ENCODE measurements around the gene CTBP1.

The CTBP1 gene

DNA sequence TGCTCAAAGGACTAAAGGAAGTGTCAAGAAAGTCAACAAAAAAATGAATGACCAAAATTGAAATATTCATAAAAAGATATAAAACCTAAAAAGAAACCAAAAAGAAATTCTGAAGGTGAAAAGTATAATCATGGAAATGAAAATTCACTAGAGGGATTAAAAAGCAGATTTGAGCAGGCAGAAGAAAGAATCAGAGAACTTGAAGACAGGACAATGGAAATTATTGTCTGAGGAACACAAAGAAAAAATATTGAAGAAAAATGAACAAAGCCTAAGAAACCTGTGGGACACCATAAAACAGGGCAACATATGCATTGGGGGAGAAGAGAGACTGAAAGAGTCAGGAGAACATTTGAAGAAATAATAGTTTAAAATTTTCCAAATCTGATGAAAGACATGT is 66.6 kb downstream of the CTBP1 start:
- no peak for TF ChIP-seq EP300 (IDR thresholded peaks at IDR 0.05; ENCODE audit: borderline replicate concordance)
- TF ChIP-seq, protein P1, sequence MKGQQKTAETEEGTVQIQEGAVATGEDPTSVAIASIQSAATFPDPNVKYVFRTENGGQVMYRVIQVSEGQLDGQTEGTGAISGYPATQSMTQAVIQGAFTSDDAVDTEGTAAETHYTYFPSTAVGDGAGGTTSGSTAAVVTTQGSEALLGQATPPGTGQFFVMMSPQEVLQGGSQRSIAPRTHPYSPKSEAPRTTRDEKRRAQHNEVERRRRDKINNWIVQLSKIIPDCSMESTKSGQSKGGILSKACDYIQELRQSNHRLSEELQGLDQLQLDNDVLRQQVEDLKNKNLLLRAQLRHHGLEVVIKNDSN (IDR thresholded peaks at IDR 0.05): no peak
- no peak for TF ChIP-seq NFIC (IDR thresholded peaks at IDR 0.05)
- TF ChIP-seq MAX (IDR thresholded peaks at IDR 0.05): no peak

DNA sequence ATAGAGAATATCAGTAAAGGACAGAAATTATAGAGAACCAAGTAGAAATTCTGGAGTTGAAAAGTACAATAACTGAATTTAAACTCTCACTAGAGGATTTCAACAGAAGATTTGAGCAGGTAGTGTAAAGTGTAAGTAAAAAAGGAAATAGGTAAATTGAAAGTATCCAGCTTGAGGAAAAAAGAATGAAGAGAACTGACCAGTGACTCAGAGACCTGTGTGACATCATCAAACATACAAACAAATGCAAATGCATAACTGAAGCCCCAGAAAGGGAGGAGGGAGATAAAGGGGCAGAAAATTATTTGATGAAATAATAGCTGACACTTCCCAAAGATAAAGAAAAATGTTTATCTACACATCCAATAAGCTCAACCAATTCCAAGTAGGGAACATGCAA is 68.3 kb downstream of the CTBP1 start:
- TF ChIP-seq TEAD4 (IDR thresholded peaks at IDR 0.05) (no peak), TAF1 (IDR thresholded peaks at IDR 0.05; ENCODE audit: low read depth) (no peak), CREB1 (IDR thresholded peaks at IDR 0.05; ENCODE audit: low read depth) (no peak), MAX (IDR thresholded peaks at IDR 0.05) (no peak), RAD21 (IDR thresholded peaks at IDR 0.05; ENCODE audit: low read depth) (no peak), EP300 (IDR thresholded peaks at IDR 0.05; ENCODE audit: borderline replicate concordance) (no peak), YY1 (IDR thresholded peaks at IDR 0.05; ENCODE audit: low read depth) (no peak), CEBPB (IDR thresholded peaks at IDR 0.05) (no peak), ZBTB7A (IDR thresholded peaks at IDR 0.05; ENCODE audit: low read depth) (no peak), NFIC (IDR thresholded peaks at IDR 0.05) (no peak), TCF12 (IDR thresholded peaks at IDR 0.05; ENCODE audit: low read depth) (no peak), EGR1 (IDR thresholded peaks at IDR 0.05) (no peak), FOXM1 (IDR thresholded peaks at IDR 0.05; ENCODE audit: borderline replicate concordance, low read depth) (no peak), REST (IDR thresholded peaks at IDR 0.05; ENCODE audit: low read depth) (no peak)
- TF ChIP-seq, protein P1 (IDR thresholded peaks at IDR 0.05): no peak

- TF ChIP-seq TCF12 (IDR thresholded peaks at IDR 0.05; ENCODE audit: low read depth) (no peak), ZBTB7A (IDR thresholded peaks at IDR 0.05; ENCODE audit: low read depth) (no peak), EGR1 (IDR thresholded peaks at IDR 0.05) (no peak), TAF1 (IDR thresholded peaks at IDR 0.05; ENCODE audit: low read depth) (no peak), FOXM1 (IDR thresholded peaks at IDR 0.05; ENCODE audit: borderline replicate concordance, low read depth) (no peak), MAX (IDR thresholded peaks at IDR 0.05) (no peak), REST (IDR thresholded peaks at IDR 0.05; ENCODE audit: low read depth) (no peak), CEBPB (IDR thresholded peaks at IDR 0.05) (no peak), NFIC (IDR thresholded peaks at IDR 0.05) (no peak), RAD21 (IDR thresholded peaks at IDR 0.05; ENCODE audit: low read depth) (no peak), TEAD4 (IDR thresholded peaks at IDR 0.05) (no peak), CREB1 (IDR thresholded peaks at IDR 0.05; ENCODE audit: low read depth) (no peak), EP300 (IDR thresholded peaks at IDR 0.05; ENCODE audit: borderline replicate concordance) (no peak), YY1 (IDR thresholded peaks at IDR 0.05; ENCODE audit: low read depth) (no peak)
- TF ChIP-seq, protein P1 (IDR thresholded peaks at IDR 0.05): no peak
Observed at GRCh38 chr4:1179976-1180375, 69.0 kb downstream of the CTBP1 start.

DNA sequence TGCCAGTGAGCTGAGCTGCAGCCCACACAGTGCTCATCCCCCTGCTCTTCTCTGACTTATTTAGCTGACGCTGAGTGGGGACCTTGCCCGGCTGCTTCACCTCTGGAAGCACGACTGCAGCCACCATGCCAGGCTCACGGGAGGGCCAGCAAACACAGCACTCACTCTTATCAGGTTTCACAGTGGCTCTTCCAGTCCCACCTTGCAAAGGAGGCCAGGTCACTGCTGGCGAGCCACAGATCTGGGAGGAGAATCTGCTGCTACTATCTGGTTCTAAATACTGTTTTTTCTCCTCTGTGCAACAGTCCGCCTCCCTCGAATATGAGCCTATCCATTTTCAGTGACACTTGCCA is 69.9 kb downstream of the CTBP1 start:
- TF ChIP-seq CEBPB (IDR thresholded peaks at IDR 0.05) (no peak), FOXM1 (IDR thresholded peaks at IDR 0.05; ENCODE audit: borderline replicate concordance, low read depth) (no peak), RAD21 (IDR thresholded peaks at IDR 0.05; ENCODE audit: low read depth) (no peak)

DNA sequence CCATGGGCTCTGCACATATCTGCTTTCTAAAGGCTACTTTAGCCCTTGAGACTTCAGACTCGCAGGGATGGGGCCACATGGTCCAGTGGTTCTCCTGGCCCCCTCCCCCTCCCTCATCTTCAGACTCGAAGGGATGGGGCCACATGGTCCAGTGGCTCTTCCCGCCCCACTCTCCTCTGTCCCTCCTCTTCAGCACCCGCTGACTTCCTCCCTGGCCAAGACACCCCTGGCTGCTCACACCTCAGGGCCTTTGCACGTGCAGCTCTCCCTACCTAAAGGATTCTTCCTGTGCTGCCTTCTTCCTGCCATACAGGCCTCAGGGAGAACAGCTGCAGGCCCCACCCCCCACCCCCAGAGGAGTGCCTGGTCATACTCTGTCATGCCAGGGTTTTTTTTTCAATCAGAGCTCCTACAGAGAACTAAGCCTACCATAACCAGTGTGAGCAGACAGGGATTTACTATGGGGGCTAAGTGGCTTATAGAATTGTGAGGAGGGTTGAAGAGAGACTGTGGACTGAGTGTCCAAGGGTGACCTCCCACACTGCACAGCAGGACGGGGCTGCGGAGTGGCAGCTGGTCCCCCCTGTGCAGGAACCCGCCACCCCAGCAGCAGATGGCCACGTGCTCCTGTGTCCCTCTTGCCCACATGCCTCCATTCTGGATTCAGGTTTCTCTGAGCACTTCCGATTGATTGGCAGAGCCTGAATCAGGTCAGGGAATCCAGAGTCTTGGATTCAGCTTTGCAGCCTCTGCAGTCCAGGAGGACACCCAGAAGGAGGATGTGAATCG is 70.4 kb downstream of the CTBP1 start:
- TF ChIP-seq EGR1 (IDR thresholded peaks at IDR 0.05): no peak
